Caco-2 (cell line): Measurements from ENCODE around the gene COLEC11. TPM values are rescaled to one million over a fixed set of nuclear protein-coding genes. Genes with fewer than 3 reads are reported as not detected.

Experiments used
- BruUV-seq: library from RNA; stranded (reverse); fragments of 400-500 nt; replicated peaks from 2 replicates; lab custom pipeline; 2021; lab: Mats Ljungman, UMichigan
- CTCF ChIA-PET: fragments of 300-600 bp; sonication (Branson Sonifier 250); formaldehyde crosslinking; loops from one replicate; lab custom pipeline; 2022; ENCODE audit warnings: antibody characterized with exemption; lab: Charles Lee
- POLR2A ChIA-PET: fragments of 300-600 bp; sonication (Branson Sonifier 250); formaldehyde crosslinking; loops from one replicate; lab custom pipeline; 2022; ENCODE audit warnings: antibody characterized with exemption; lab: Charles Lee
- DNase-seq, 2 experiments: peaks; one replicate each; pipeline versions ENCODE4 v3.0.0 to v3.0.0-alpha.2; 2020 to 2022
- H3K27me3 ChIP-seq: replicated peaks from 2 replicates; pipeline ENCODE4 v1.6.0; 2011; ENCODE audit warnings: low read length; ENCODE audit not compliant: control insufficient read depth, insufficient read depth
- H3K36me3 ChIP-seq: 2 replicates; pipeline ENCODE4 v1.5.1; 2011; ENCODE audit warnings: low read length; ENCODE audit not compliant: control insufficient read depth, insufficient read depth
- H3K4me1 ChIP-seq: fragments of 250-450 bp; sonication (Bioruptor Pico); 2 replicates; pipeline ENCODE4 v1.5.1; 2020; ENCODE audit warnings: mild to moderate bottlenecking
- H3K4me3 ChIP-seq: 2 replicates; pipeline ENCODE4 v1.5.1; 2011; ENCODE audit warnings: low read depth, mild to moderate bottlenecking, control low read depth, low read length
- H3K9me3 ChIP-seq: fragments of 250-450 bp; sonication (Bioruptor Pico); 2 replicates; pipeline ENCODE4 v1.5.1; 2020; ENCODE audit warnings: mild to moderate bottlenecking, moderate library complexity
- H3K27ac Mint-ChIP-seq: one replicate; pipeline ENCODE4 v1.8.0; 2022; ENCODE audit warnings: mixed read lengths; ENCODE audit not compliant: unreplicated experiment
- H3K27me3 Mint-ChIP-seq: one replicate; pipeline ENCODE4 v1.8.0; 2022; ENCODE audit warnings: mixed read lengths; ENCODE audit not compliant: insufficient read depth, unreplicated experiment
- H3K36me3 Mint-ChIP-seq: one replicate; pipeline ENCODE4 v1.8.0; 2022; ENCODE audit warnings: mild to moderate bottlenecking, mixed read lengths; ENCODE audit not compliant: insufficient read depth, unreplicated experiment
- H3K4me1 Mint-ChIP-seq: one replicate; pipeline ENCODE4 v1.8.0; 2022; ENCODE audit warnings: low read depth, mixed read lengths; ENCODE audit not compliant: unreplicated experiment
- H3K4me3 Mint-ChIP-seq: one replicate; pipeline ENCODE4 v1.8.0; 2022; ENCODE audit warnings: mild to moderate bottlenecking, moderate library complexity, mixed read lengths; ENCODE audit not compliant: unreplicated experiment
- H3K9me3 Mint-ChIP-seq: one replicate; pipeline ENCODE4 v1.8.0; 2022; ENCODE audit warnings: mixed read lengths; ENCODE audit not compliant: unreplicated experiment
- intact Hi-C: fragments of 100-400 bp; cut with micrococcal nuclease; formaldehyde crosslinking; loops from one replicate; pipeline ENCODE4 v1.10.0; 2022; ENCODE audit not compliant: unreplicated experiment
- total RNA-seq: library from RNA; stranded (reverse); gene quantifications from 2 replicates; pipeline ENCODE4 v1.2.3, GENCODE V29; 2022
- TF ChIP-seq, protein P1 (sequence below), 2 experiments: fragments of 200-600 bp in 1 of 2; IDR thresholded peaks; 1 replicate in 1 of 2; 2 replicates in 1 of 2; pipeline versions ENCODE4 v1.5.1 to v1.8.0; 2011 to 2022; ENCODE audit warnings: antibody characterized with exemption in 1 of 2, control low read depth in 1 of 2, inconsistent platforms in 1 of 2, low read depth in 1 of 2, low read length in 1 of 2, mild to moderate bottlenecking in 1 of 2, moderate library complexity in 1 of 2; ENCODE audit not compliant: insufficient read depth in 1 of 2, severe bottlenecking in 1 of 2, unreplicated experiment in 1 of 2

COLEC11 gene
- total RNA-seq, 1 experiment from 2014 or later: not detected

DNA sequence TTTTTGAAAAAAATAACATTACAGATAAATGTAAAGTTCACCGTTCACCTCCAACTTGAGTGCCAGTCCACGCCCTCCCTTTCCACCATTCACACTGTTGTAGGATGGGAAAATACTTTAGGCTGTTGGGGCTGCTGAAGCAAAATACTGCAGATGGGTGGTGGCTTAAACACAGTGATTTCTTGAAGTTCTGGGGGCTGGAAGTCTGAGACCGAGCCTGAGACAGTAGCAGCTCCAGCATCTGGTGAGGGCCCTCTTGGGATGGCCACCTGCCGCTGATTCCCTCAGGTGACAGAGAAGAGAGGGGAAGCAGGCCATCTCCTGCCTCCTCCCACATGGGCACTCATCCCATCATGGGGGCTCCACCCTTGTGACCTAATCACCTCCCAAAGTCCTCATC lies 80.8 kb downstream of the COLEC11 start:
- Mint-ChIP-seq H3K27me3 (peaks cover 38% of the 10 kb centered on the region), H3K9me3 (no peaks in the 10 kb centered on the region), H3K27ac (no peak overlapping the region), H3K36me3 (no peaks in the 10 kb centered on the region), H3K4me3 (no peak overlapping the region), H3K4me1 (no peaks in the 10 kb centered on the region)
- TF ChIP-seq, protein P1, sequence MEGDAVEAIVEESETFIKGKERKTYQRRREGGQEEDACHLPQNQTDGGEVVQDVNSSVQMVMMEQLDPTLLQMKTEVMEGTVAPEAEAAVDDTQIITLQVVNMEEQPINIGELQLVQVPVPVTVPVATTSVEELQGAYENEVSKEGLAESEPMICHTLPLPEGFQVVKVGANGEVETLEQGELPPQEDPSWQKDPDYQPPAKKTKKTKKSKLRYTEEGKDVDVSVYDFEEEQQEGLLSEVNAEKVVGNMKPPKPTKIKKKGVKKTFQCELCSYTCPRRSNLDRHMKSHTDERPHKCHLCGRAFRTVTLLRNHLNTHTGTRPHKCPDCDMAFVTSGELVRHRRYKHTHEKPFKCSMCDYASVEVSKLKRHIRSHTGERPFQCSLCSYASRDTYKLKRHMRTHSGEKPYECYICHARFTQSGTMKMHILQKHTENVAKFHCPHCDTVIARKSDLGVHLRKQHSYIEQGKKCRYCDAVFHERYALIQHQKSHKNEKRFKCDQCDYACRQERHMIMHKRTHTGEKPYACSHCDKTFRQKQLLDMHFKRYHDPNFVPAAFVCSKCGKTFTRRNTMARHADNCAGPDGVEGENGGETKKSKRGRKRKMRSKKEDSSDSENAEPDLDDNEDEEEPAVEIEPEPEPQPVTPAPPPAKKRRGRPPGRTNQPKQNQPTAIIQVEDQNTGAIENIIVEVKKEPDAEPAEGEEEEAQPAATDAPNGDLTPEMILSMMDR (IDR thresholded peaks at IDR 0.05; ENCODE audit: insufficient read depth in 1 of 2, low read depth in 1 of 2, low read length in 1 of 2, severe bottlenecking in 1 of 2, unreplicated experiment in 1 of 2): no peak
- no TSS peak for BruUV-seq
- ChIA-PET POLR2A (no interaction called here), CTCF (no interaction called here)
- Histone ChIP-seq H3K4me1 (no peaks in the 10 kb centered on the region), H3K4me3 (no peak overlapping the region), H3K27me3 (no peaks in the 10 kb centered on the region; the same call in none of the 2 replicates), H3K9me3 (no peaks in the 10 kb centered on the region), H3K36me3 (no peaks in the 10 kb centered on the region)
- DNase-seq: no peak
- intact Hi-C loops: no loop called here

DNA sequence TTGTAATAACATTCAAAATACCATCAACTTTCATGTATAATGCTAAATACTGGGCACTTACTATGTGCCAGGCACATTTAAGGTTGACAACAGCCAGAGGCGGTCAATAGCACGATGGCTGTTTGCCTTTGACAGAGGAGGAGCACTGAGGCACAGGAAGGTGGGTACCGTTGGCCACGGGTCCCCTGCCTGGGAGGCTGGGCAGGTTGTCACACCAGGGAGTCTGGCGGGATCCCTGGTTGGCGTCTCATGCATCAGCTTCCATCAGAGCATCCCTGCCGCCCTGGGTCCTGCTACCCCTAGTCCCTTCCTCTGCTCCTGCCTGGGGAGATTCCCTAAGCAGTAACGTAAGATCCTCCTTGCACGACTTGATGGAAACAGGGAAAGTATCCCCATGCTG lies 82.5 kb downstream of the COLEC11 start:
- CTCF ChIA-PET: no interaction called here
- Mint-ChIP-seq H3K27ac (no peak overlapping the region), H3K36me3 (no peaks in the 10 kb centered on the region), H3K27me3 (peaks cover 38% of the 10 kb centered on the region), H3K4me1 (no peaks in the 10 kb centered on the region), H3K9me3 (no peaks in the 10 kb centered on the region), H3K4me3 (no peak overlapping the region)
- TF ChIP-seq, protein P1 (IDR thresholded peaks at IDR 0.05; ENCODE audit: insufficient read depth in 1 of 2, low read depth in 1 of 2, low read length in 1 of 2, severe bottlenecking in 1 of 2, unreplicated experiment in 1 of 2): no peak
- POLR2A ChIA-PET: no interaction called here
- no peak overlapping the region for H3K4me3 ChIP-seq
- BruUV-seq: no TSS peak
- H3K9me3 ChIP-seq: no peaks in the 10 kb centered on the region
- intact Hi-C loops: no loop called here
- H3K27me3 ChIP-seq: no peaks in the 10 kb centered on the region; the same call in none of the 2 replicates
- no peaks in the 10 kb centered on the region for H3K36me3 ChIP-seq
- DNase-seq: no peak
- no peaks in the 10 kb centered on the region for H3K4me1 ChIP-seq

DNA sequence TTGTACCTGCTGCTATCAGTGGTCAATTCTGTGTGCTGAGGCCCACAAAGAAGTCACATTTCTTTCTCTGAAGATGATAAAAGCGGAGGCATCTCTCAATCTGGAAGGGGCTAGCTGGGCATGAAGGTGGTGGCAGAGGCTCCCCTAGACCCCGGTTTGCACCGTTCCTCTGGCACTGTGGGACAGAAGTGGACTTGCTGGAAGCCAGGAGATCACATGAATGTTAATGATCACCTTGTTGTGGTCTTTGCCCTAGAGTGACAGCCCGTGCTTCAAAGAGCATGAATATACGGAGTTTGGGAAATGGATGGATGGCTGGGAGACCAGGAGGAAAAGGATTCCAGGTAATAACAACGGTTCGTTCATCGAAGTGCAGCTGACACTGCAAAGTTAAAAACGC lies 83.3 kb downstream of the COLEC11 start:
- BruUV-seq: no TSS peak
- POLR2A ChIA-PET: no interaction called here
- H3K27ac Mint-ChIP-seq: no peak overlapping the region
- H3K9me3 ChIP-seq: no peaks in the 10 kb centered on the region
- H3K36me3 Mint-ChIP-seq: no peaks in the 10 kb centered on the region
- peaks cover 38% of the 10 kb centered on the region for H3K27me3 Mint-ChIP-seq
- no peak overlapping the region for H3K4me3 ChIP-seq
- H3K9me3 Mint-ChIP-seq: no peaks in the 10 kb centered on the region
- CTCF ChIA-PET: no interaction called here
- no peaks in the 10 kb centered on the region for H3K36me3 ChIP-seq
- H3K4me1 Mint-ChIP-seq: no peaks in the 10 kb centered on the region
- intact Hi-C loops: no loop called here
- DNase-seq: no peak
- H3K4me1 ChIP-seq: no peaks in the 10 kb centered on the region
- H3K4me3 Mint-ChIP-seq: no peak overlapping the region
- no peaks in the 10 kb centered on the region; the same call in none of the 2 replicates for H3K27me3 ChIP-seq
- TF ChIP-seq, protein P1 (IDR thresholded peaks at IDR 0.05; ENCODE audit: insufficient read depth in 1 of 2, low read depth in 1 of 2, low read length in 1 of 2, severe bottlenecking in 1 of 2, unreplicated experiment in 1 of 2): no peak
